ENCODE measurements around the gene PXDC1.

The PXDC1 gene

DNA sequence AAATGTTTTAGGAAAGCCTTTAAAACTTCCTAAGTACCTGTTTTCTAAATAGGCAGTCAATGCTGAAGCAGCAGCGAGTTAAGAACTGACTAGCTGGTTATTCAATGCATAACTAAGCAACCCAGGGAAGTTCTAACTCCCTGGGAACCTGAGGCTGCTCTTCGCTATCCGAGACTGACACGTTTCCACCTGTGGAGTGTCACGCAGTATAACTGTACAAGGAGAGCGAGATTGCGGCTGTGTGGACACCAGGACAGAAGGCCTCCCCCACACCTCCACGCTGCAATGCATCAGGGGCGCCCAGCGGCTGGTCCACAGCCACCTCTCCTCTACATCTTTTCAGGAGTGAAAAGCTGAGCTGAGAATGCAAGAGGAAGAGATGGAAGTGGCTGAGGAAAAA lies 8.0 kb downstream of the PXDC1 start:
- POLR2A ChIA-PET, result no interaction called here
- CTCF ChIA-PET, result interaction anchor here (0.8 to 8.6 kb wide), 21 partner anchors 11 to 467 kb away, joined by 3 to 113 read pairs (median 4); partner anchors contain the start of gene FAM50B
- no peak for TF ChIP-seq CTCF (IDR thresholded peaks at IDR 0.05; ENCODE audit: control extremely low read depth, extremely low read depth, low read depth, missing control alignments)
- DNase-seq (ENCODE audit: extremely low spot score), result no peak

DNA sequence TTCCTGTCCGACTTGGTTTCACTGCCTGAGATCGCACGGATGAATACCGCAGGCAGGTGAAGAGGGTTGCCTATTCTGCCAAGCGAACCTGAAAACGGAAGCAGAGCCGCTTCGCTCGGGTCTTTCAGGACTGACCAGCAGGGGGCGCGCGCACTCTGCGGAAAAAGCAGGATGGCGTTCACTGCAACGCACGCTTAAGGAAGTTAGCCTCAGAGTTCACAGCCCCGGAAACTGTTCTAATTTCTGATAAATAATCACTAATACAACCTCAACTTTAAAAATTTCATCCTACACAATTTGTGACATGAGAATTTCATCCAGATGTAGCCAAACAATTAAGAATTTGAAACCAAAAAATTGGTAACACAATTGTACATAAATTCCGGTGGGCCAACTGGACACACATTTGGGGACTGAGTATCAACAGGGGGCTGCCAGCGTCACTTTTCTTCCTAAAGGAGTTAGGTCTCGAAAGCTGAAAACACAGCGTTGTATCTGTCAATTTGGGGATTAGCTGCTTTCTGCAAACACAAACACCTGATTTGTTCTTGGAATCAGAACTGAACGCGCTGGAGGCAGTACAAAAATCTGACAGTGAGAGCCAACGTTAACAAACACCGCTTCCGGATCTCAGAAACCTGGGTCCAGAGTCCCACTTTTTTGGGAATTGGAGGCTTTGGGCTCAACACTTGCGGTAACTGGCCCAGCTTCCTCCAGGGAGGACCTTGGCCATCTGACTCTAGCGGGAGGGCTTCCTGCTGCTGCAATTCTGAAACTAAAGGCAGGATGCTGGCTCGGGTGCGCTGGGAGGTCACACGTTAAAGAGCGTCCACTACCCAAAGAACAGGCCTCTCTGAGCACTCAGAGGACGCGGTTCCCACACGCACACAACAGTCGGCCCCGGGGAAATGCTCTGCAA lies 8.8 kb downstream of the PXDC1 start:
- POLR2A ChIA-PET, result no interaction called here
- TF ChIP-seq CTCF (IDR thresholded peaks at IDR 0.05; ENCODE audit: control extremely low read depth, extremely low read depth, low read depth, missing control alignments), result peak; percentile 90
- CTCF ChIA-PET, result interaction anchor here (0.8 to 8.6 kb wide), 24 partner anchors 10 to 467 kb away, joined by 3 to 113 read pairs (median 4); partner anchors contain the start of gene FAM50B
- peak; percentile 85 for DNase-seq (ENCODE audit: extremely low spot score)

DNA sequence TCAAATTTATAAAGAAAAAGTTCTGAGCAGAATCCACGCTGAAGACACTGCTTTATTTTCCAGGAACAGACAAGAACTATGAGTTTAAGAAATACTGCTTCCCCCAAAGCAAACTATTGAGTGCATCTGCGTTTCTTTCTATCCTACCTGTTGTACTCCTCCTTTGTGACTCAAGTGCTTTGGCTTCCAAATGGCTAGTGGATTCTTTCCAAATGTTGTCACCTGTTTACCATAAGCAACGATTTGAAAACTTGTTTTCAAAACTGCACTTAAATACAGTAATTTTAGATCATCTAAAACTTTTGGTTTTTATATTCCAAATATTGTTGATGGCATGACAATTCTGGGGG lies 9.5 kb downstream of the PXDC1 start:
- TF ChIP-seq CTCF (IDR thresholded peaks at IDR 0.05; ENCODE audit: control extremely low read depth, extremely low read depth, low read depth, missing control alignments), result peak; percentile 1
- no peak for DNase-seq (ENCODE audit: extremely low spot score)
- CTCF ChIA-PET, result interaction anchor here (0.6 to 8.6 kb wide), 20 partner anchors 10 to 468 kb away, joined by 3 to 113 read pairs (median 4); a partner anchor contains a TSS
- POLR2A ChIA-PET, result no interaction called here

GRCh38 chr6:3741477-3741871 lies 10.0 kb downstream of the PXDC1 start:
- no peak for DNase-seq (ENCODE audit: extremely low spot score)
- no peak for TF ChIP-seq CTCF (IDR thresholded peaks at IDR 0.05; ENCODE audit: control extremely low read depth, extremely low read depth, low read depth, missing control alignments)
- CTCF ChIA-PET, result interaction anchor here (0.6 to 2.5 kb wide), 19 partner anchors 10 to 468 kb away, joined by 3 to 14 read pairs (median 4); no protein-coding TSS in a partner anchor
- POLR2A ChIA-PET, result no interaction called here

DNA sequence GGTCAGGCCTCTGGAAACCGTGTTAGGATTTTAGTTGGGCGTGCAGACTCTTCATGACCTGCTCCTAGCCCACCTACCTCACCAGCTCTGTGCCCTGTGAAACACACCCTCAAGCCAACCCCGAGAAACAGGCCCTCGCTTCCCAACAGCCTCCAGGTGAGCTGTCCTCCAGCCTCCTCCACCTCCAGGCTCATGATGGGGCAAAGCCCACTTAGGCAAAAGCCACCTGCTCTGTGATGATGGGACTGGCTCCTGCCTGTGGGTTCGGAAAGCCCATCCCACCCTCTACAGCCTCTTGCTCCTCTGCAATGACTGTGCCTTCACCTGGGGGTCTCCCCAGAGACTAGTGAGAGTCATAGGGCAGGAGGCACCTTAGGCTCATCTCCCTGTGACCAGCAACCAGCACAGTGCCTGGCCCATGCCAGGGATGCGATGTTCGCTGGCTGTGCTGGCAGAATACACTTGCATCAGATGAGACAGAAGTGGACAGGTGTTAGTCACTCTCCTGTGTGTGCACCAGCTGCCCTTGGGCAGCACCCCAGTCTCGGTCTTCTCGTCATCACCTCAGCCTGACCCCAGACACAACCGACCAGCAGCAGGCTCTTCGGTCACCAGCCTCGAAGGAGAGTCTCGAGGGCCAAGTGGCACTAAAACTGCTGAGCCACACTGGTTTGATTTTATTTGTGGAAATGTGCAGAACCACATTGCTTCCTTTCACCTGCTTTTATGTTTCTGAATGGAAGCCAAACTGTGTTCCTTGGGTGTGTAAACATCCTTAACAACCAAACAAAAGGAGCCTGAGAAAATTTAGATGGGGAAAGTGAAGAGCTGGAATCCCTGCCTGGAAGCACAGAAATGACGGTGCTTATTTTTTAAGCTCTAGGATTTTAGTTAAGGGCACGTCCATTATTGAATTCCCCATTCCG lies 10.7 kb downstream of the PXDC1 start:
- no peak for TF ChIP-seq CTCF (IDR thresholded peaks at IDR 0.05; ENCODE audit: control extremely low read depth, extremely low read depth, low read depth, missing control alignments)
- no peak for DNase-seq (ENCODE audit: extremely low spot score)
- CTCF ChIA-PET, result interaction anchor here (1.0 to 2.5 kb wide), 17 partner anchors 9 to 467 kb away, joined by 3 to 14 read pairs (median 4); no protein-coding TSS in a partner anchor

GRCh38 chr6:3739311-3739897 lies 12.1 kb downstream of the PXDC1 start:
- TF ChIP-seq CTCF (IDR thresholded peaks at IDR 0.05; ENCODE audit: control extremely low read depth, extremely low read depth, low read depth, missing control alignments), result no peak
- DNase-seq (ENCODE audit: extremely low spot score), result no peak
- POLR2A ChIA-PET, result no interaction called here
- CTCF ChIA-PET, result interaction anchor here (2.5 kb wide), 1 partner anchor 7 kb away, joined by 14 read pairs; no protein-coding TSS in a partner anchor

More for the DNA sequence above, 10.7 kb downstream of the PXDC1 start:
- POLR2A ChIA-PET, result no interaction called here

Measured in GM10248 (cell line).